ENCODE data around the gene FN3KRP. TPM values are rescaled to one million over a fixed set of nuclear protein-coding genes. Genes with fewer than 3 reads are reported as not detected.
A peak's percentile ranks its signal among the peaks of the same experiment; 100 is the strongest.

Gene FN3KRP
- total RNA-seq, 1 experiment from 2014 or later, result 21.5 TPM

GRCh38 chr17:82697808-82698064, 18.8 kb upstream of the FN3KRP start:
- Mint-ChIP-seq H3K27me3 (ENCODE audit: insufficient read depth, unreplicated experiment) (no peaks in the 10 kb centered on the region), H3K27ac (ENCODE audit: low read depth, unreplicated experiment) (no peak overlapping the region), H3K36me3 (ENCODE audit: insufficient read depth, unreplicated experiment) (peaks cover 19% of the 10 kb centered on the region), H3K4me3 (ENCODE audit: unreplicated experiment) (peak overlapping the region; percentile 76), H3K9me3 (ENCODE audit: unreplicated experiment) (peaks cover 9% of the 10 kb centered on the region), H3K4me1 (ENCODE audit: insufficient read depth, unreplicated experiment) (no peaks in the 10 kb centered on the region)
- CTCF ChIA-PET, result interaction anchor here (0.7 kb wide), 1 partner anchor 78 kb away, joined by 3 read pairs; no protein-coding TSS in a partner anchor
- no TSS peak for BruUV-seq (replicated peaks)
- no peak for DNase-seq (ENCODE audit: unreplicated experiment)
- TF ChIP-seq CTCF (IDR thresholded peaks at IDR 0.05; ENCODE audit: unreplicated experiment), result no peak
- POLR2A ChIA-PET, result interaction anchor here (0.5 to 2.5 kb wide), 4 partner anchors 11 to 427 kb away, joined by 3 to 11 read pairs (median 4); partner anchors contain the start of gene FN3KRP
- intact Hi-C loops (cut with micrococcal nuclease), result loop anchor here (5.0 kb wide), 1 partner anchor 50 kb away; the partner anchor contains the start of gene WDR45B

DNA sequence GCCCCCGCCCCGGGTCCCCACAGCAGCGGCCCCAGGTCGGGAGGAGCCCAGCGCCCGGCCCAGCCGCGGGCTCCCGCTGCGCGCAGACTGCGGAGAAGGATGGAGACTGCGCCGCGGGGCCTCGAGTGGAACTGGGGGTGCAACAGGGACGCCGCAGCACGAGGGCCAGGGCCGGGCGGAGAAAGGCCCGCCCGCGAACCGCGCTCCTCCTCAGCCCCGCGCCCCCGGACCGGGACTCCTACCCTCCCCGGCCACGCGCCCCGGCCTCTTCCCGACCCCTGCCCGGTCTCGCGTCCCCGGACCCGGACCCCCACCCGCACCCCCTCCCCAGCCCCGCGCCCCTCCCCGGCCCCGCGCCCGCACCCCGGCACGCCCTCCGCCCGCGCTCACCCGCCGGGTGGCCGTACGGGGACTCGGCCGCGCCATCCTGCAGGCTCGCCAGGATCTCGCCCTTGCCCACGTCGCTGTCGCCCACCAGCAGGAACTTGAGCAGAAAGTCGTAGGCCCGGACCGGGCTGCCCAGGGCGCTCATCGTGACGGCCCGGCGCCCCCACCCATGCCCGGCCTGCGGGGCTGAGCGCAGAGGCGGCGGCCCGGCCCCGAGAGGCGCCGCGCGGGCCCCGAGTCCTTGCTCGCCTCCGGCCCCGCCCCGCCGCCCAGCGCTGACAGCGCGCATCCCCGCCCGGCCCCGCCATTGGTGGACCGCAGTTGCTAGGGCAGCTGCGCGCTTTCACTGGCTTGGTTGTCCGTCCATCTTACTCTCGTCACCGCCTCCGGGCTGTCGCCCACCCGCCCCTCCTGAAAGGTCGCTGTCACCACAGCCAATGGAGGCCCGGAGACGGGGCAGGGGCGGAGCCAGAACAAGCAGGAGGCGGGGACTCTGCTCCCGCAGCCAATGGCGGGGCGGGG, 18.2 kb upstream of the FN3KRP start, which contains the start of gene RAB40B:
Gene RAB40B (minus strand): TSS at position 634 of the 909 bp plus-strand sequence. CDS start 102 bp downstream, at position 532.
- ChIA-PET POLR2A (interaction anchor here (0.5 to 2.5 kb wide), 7 partner anchors 9 to 427 kb away, joined by 3 to 11 read pairs (median 4); partner anchors contain the start of gene FN3KRP), CTCF (interaction anchor here (0.6 to 0.7 kb wide), 2 partner anchors 77 to 314 kb away, joined by 3 read pairs; no protein-coding TSS in a partner anchor)
- H3K36me3 Mint-ChIP-seq (ENCODE audit: insufficient read depth, unreplicated experiment), result peaks cover 13% of the 10 kb centered on the region
- no peak within 1 kb of the TSS for H3K27ac Mint-ChIP-seq (ENCODE audit: low read depth, unreplicated experiment)
- no peaks in the 10 kb centered on the region for H3K4me1 Mint-ChIP-seq (ENCODE audit: insufficient read depth, unreplicated experiment)
- peak within 1 kb of the TSS; percentile 76 for H3K4me3 Mint-ChIP-seq (ENCODE audit: unreplicated experiment)
- intact Hi-C loops (cut with micrococcal nuclease), result loop anchor here (5.0 kb wide), 1 partner anchor 51 kb away; the partner anchor contains the start of gene WDR45B
- H3K9me3 Mint-ChIP-seq (ENCODE audit: unreplicated experiment), result peaks cover 9% of the 10 kb centered on the region
- no peaks in the 10 kb centered on the region for H3K27me3 Mint-ChIP-seq (ENCODE audit: insufficient read depth, unreplicated experiment)
- TF ChIP-seq CTCF (IDR thresholded peaks at IDR 0.05; ENCODE audit: unreplicated experiment), result no peak
- BruUV-seq (replicated peaks), result no TSS peak
- DNase-seq (ENCODE audit: unreplicated experiment), result peak; percentile 97

GRCh38 chr17:82698974-82699442, 17.5 kb upstream of the FN3KRP start:
- Mint-ChIP-seq H3K4me1 (ENCODE audit: insufficient read depth, unreplicated experiment) (no peaks in the 10 kb centered on the region), H3K4me3 (ENCODE audit: unreplicated experiment) (peak overlapping the region; percentile 76), H3K27me3 (ENCODE audit: insufficient read depth, unreplicated experiment) (no peaks in the 10 kb centered on the region), H3K36me3 (ENCODE audit: insufficient read depth, unreplicated experiment) (peaks cover 12% of the 10 kb centered on the region), H3K9me3 (ENCODE audit: unreplicated experiment) (peaks cover 9% of the 10 kb centered on the region), H3K27ac (ENCODE audit: low read depth, unreplicated experiment) (no peak overlapping the region)
- POLR2A ChIA-PET, result interaction anchor here (0.7 to 2.5 kb wide), 3 partner anchors 10 to 163 kb away, joined by 4 to 11 read pairs (median 5); partner anchors contain the start of gene FN3KRP
- CTCF ChIA-PET, result no interaction called here
- no peak for TF ChIP-seq CTCF (IDR thresholded peaks at IDR 0.05; ENCODE audit: unreplicated experiment)
- intact Hi-C loops (cut with micrococcal nuclease), result loop anchor here (5.0 kb wide), 1 partner anchor 52 kb away; the partner anchor contains the start of gene WDR45B
- no peak for DNase-seq (ENCODE audit: unreplicated experiment)
- no TSS peak for BruUV-seq (replicated peaks)

GRCh38 chr17:82699551-82699950, 17.0 kb upstream of the FN3KRP start:
- H3K9me3 Mint-ChIP-seq (ENCODE audit: unreplicated experiment), result peaks cover 7% of the 10 kb centered on the region
- peak overlapping the region; percentile 76 for H3K4me3 Mint-ChIP-seq (ENCODE audit: unreplicated experiment)
- ChIA-PET CTCF (no interaction called here), POLR2A (no interaction called here)
- no peaks in the 10 kb centered on the region for H3K27me3 Mint-ChIP-seq (ENCODE audit: insufficient read depth, unreplicated experiment)
- intact Hi-C loops (cut with micrococcal nuclease), result loop anchor here (5.0 kb wide), 1 partner anchor 52 kb away; the partner anchor contains the start of gene WDR45B
- no peak overlapping the region for H3K27ac Mint-ChIP-seq (ENCODE audit: low read depth, unreplicated experiment)
- no TSS peak for BruUV-seq (replicated peaks)
- no peak for DNase-seq (ENCODE audit: unreplicated experiment)
- no peak for TF ChIP-seq CTCF (IDR thresholded peaks at IDR 0.05; ENCODE audit: unreplicated experiment)
- peaks cover 8% of the 10 kb centered on the region for H3K36me3 Mint-ChIP-seq (ENCODE audit: insufficient read depth, unreplicated experiment)
- no peaks in the 10 kb centered on the region for H3K4me1 Mint-ChIP-seq (ENCODE audit: insufficient read depth, unreplicated experiment)
